ENCODE results near the gene RPN1.

Gene RPN1

DNA sequence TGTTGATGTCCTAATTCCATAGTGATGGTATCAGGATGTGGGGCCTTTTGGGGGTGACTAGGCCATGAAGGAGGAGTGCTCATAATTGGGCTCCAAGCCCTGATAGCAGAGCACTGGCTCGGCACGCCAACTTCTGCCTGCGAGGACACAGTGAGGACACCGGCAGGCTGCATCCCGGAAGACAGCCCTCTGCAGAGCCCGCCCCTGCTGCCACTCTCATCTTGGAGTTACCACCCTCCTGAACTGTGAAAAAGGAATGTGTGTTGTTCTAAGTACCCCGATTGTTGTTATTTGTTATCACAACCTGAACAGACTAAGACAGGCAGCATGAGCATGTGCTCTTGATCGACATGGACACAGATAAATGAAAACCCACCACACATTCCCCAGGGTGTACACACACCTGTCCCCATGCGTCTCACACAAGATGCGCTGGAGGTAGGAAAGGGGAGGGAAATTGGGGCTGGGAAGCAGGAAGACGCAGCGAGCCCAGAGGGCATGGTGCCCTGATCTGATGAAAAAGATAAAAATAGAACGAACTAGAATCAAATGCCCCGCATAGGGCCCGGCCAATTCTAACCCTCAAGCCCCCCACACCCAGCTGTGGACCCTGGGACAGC lies 40.1 kb downstream of the RPN1 start:
- H3K23ac ChIP-seq (ENCODE audit: low read length), result no peak overlapping the region
- H3K27me3 ChIP-seq (ENCODE audit: insufficient read depth, low read length, poor library complexity), result no peaks in the 10 kb centered on the region
- H2BK5ac ChIP-seq (ENCODE audit: low read length), result no peak overlapping the region
- H4K5ac ChIP-seq (ENCODE audit: low read length), result no peak overlapping the region
- no peaks in the 10 kb centered on the region for H3K4me1 ChIP-seq (ENCODE audit: control insufficient read depth, low read depth, low read length)
- DNase-seq, result no peak
- H3K27ac ChIP-seq (ENCODE audit: low read depth, low read length), result no peak overlapping the region
- H3K79me1 ChIP-seq (ENCODE audit: low read length), result no peaks in the 10 kb centered on the region
- H2BK15ac ChIP-seq (replicated peaks; ENCODE audit: low read depth), result no peak overlapping the region
- H3K9ac ChIP-seq (ENCODE audit: low read length), result no peak overlapping the region
- no peak overlapping the region for H4K8ac ChIP-seq (ENCODE audit: low read depth, low read length)
- H2AK5ac ChIP-seq (ENCODE audit: low read length), result no peak overlapping the region
- H3K79me2 ChIP-seq (ENCODE audit: control insufficient read depth, insufficient read depth, low read length), result no peaks in the 10 kb centered on the region
- H3K18ac ChIP-seq (ENCODE audit: low read length), result no peak overlapping the region
- WGBS (ENCODE audit: extremely low coverage, insufficient coverage, low lambda C conversion rate), result no CpG with 5 or more reads among the region's 15 CpGs
- no peak overlapping the region for H3K4ac ChIP-seq (ENCODE audit: low read depth, low read length)
- H3K4me2 ChIP-seq (ENCODE audit: low read length), result no peak overlapping the region
- H3K36me3 ChIP-seq (ENCODE audit: control insufficient read depth, insufficient read depth, low read length), result no peaks in the 10 kb centered on the region
- H3K4me3 ChIP-seq (ENCODE audit: low read length), result no peak overlapping the region
- no peak overlapping the region for H2BK120ac ChIP-seq (ENCODE audit: low read depth, low read length)
- H3K56ac ChIP-seq (ENCODE audit: low read length), result no peak overlapping the region

- H3K9ac ChIP-seq (ENCODE audit: low read length), result no peak overlapping the region
- no peak overlapping the region for H3K4me2 ChIP-seq (ENCODE audit: low read length)
- H3K18ac ChIP-seq (ENCODE audit: low read length), result no peak overlapping the region
- no peak overlapping the region for H2AK5ac ChIP-seq (ENCODE audit: low read length)
- no peak overlapping the region for H3K23ac ChIP-seq (ENCODE audit: low read length)
- H3K27ac ChIP-seq (ENCODE audit: low read depth, low read length), result no peak overlapping the region
- no peaks in the 10 kb centered on the region for H3K36me3 ChIP-seq (ENCODE audit: control insufficient read depth, insufficient read depth, low read length)
- no peak overlapping the region for H4K5ac ChIP-seq (ENCODE audit: low read length)
- H3K79me2 ChIP-seq (ENCODE audit: control insufficient read depth, insufficient read depth, low read length), result no peaks in the 10 kb centered on the region
- no peak overlapping the region for H3K56ac ChIP-seq (ENCODE audit: low read length)
- no peak overlapping the region for H2BK15ac ChIP-seq (replicated peaks; ENCODE audit: low read depth)
- no peaks in the 10 kb centered on the region for H3K4me1 ChIP-seq (ENCODE audit: control insufficient read depth, low read depth, low read length)
- no peak overlapping the region for H4K8ac ChIP-seq (ENCODE audit: low read depth, low read length)
- no peak overlapping the region for H3K4ac ChIP-seq (ENCODE audit: low read depth, low read length)
- no peak overlapping the region for H2BK5ac ChIP-seq (ENCODE audit: low read length)
- DNase-seq, result no peak
- H3K27me3 ChIP-seq (ENCODE audit: insufficient read depth, low read length, poor library complexity), result no peaks in the 10 kb centered on the region
- no CpG with 5 or more reads among the region's 11 CpGs for WGBS (ENCODE audit: extremely low coverage, insufficient coverage, low lambda C conversion rate)
- no peak overlapping the region for H2BK120ac ChIP-seq (ENCODE audit: low read depth, low read length)
- no peaks in the 10 kb centered on the region for H3K79me1 ChIP-seq (ENCODE audit: low read length)
- H3K4me3 ChIP-seq (ENCODE audit: low read length), result no peak overlapping the region
Observed at GRCh38 chr3:128609294-128609693, 41.3 kb downstream of the RPN1 start.

GRCh38 chr3:128607710-128608048 lies 42.9 kb downstream of the RPN1 start:
- no peak overlapping the region for H4K8ac ChIP-seq (ENCODE audit: low read depth, low read length)
- WGBS (ENCODE audit: extremely low coverage, insufficient coverage, low lambda C conversion rate), result no CpG with 5 or more reads among the region's 12 CpGs
- H4K5ac ChIP-seq (ENCODE audit: low read length), result no peak overlapping the region
- no peak overlapping the region for H3K23ac ChIP-seq (ENCODE audit: low read length)
- H2AK5ac ChIP-seq (ENCODE audit: low read length), result no peak overlapping the region
- H3K27ac ChIP-seq (ENCODE audit: low read depth, low read length), result no peak overlapping the region
- no peak overlapping the region for H3K4me2 ChIP-seq (ENCODE audit: low read length)
- no peak overlapping the region for H2BK5ac ChIP-seq (ENCODE audit: low read length)
- no peak overlapping the region for H2BK15ac ChIP-seq (replicated peaks; ENCODE audit: low read depth)
- no peak overlapping the region for H3K4me3 ChIP-seq (ENCODE audit: low read length)
- no peaks in the 10 kb centered on the region for H3K79me1 ChIP-seq (ENCODE audit: low read length)
- H3K4ac ChIP-seq (ENCODE audit: low read depth, low read length), result no peak overlapping the region
- peak overlapping the region; percentile 80 for H3K9ac ChIP-seq (ENCODE audit: low read length)
- H3K18ac ChIP-seq (ENCODE audit: low read length), result no peak overlapping the region
- H3K56ac ChIP-seq (ENCODE audit: low read length), result no peak overlapping the region
- no peaks in the 10 kb centered on the region for H3K36me3 ChIP-seq (ENCODE audit: control insufficient read depth, insufficient read depth, low read length)
- DNase-seq, result no peak
- H3K4me1 ChIP-seq (ENCODE audit: control insufficient read depth, low read depth, low read length), result no peaks in the 10 kb centered on the region
- H2BK120ac ChIP-seq (ENCODE audit: low read depth, low read length), result no peak overlapping the region
- H3K79me2 ChIP-seq (ENCODE audit: control insufficient read depth, insufficient read depth, low read length), result no peaks in the 10 kb centered on the region
- H3K27me3 ChIP-seq (ENCODE audit: insufficient read depth, low read length, poor library complexity), result no peaks in the 10 kb centered on the region

GRCh38 chr3:128606094-128606493 lies 44.5 kb downstream of the RPN1 start:
- no peak overlapping the region for H4K8ac ChIP-seq (ENCODE audit: low read depth, low read length)
- no peaks in the 10 kb centered on the region for H3K4me1 ChIP-seq (ENCODE audit: control insufficient read depth, low read depth, low read length)
- H3K36me3 ChIP-seq (ENCODE audit: control insufficient read depth, insufficient read depth, low read length), result no peaks in the 10 kb centered on the region
- H3K56ac ChIP-seq (ENCODE audit: low read length), result no peak overlapping the region
- no CpG with 5 or more reads among the region's 7 CpGs for WGBS (ENCODE audit: extremely low coverage, insufficient coverage, low lambda C conversion rate)
- no peaks in the 10 kb centered on the region for H3K79me2 ChIP-seq (ENCODE audit: control insufficient read depth, insufficient read depth, low read length)
- H2BK5ac ChIP-seq (ENCODE audit: low read length), result no peak overlapping the region
- no peak overlapping the region for H2BK15ac ChIP-seq (replicated peaks; ENCODE audit: low read depth)
- H2BK120ac ChIP-seq (ENCODE audit: low read depth, low read length), result no peak overlapping the region
- H4K5ac ChIP-seq (ENCODE audit: low read length), result no peak overlapping the region
- no peak overlapping the region for H3K4ac ChIP-seq (ENCODE audit: low read depth, low read length)
- no peaks in the 10 kb centered on the region for H3K79me1 ChIP-seq (ENCODE audit: low read length)
- H3K9ac ChIP-seq (ENCODE audit: low read length), result no peak overlapping the region
- no peak overlapping the region for H3K4me3 ChIP-seq (ENCODE audit: low read length)
- H3K4me2 ChIP-seq (ENCODE audit: low read length), result no peak overlapping the region
- no peaks in the 10 kb centered on the region for H3K27me3 ChIP-seq (ENCODE audit: insufficient read depth, low read length, poor library complexity)
- H3K27ac ChIP-seq (ENCODE audit: low read depth, low read length), result no peak overlapping the region
- no peak overlapping the region for H3K23ac ChIP-seq (ENCODE audit: low read length)
- DNase-seq, result no peak
- no peak overlapping the region for H2AK5ac ChIP-seq (ENCODE audit: low read length)
- no peak overlapping the region for H3K18ac ChIP-seq (ENCODE audit: low read length)

GRCh38 chr3:128605091-128606046 lies 45.2 kb downstream of the RPN1 start:
- Histone ChIP-seq H4K8ac (ENCODE audit: low read depth, low read length) (no peak overlapping the region), H3K56ac (ENCODE audit: low read length) (no peak overlapping the region), H3K18ac (ENCODE audit: low read length) (no peak overlapping the region), H4K5ac (ENCODE audit: low read length) (no peak overlapping the region), H3K4me3 (ENCODE audit: low read length) (no peak overlapping the region), H3K9ac (ENCODE audit: low read length) (no peak overlapping the region), H3K4me1 (ENCODE audit: control insufficient read depth, low read depth, low read length) (no peaks in the 10 kb centered on the region), H3K27me3 (ENCODE audit: insufficient read depth, low read length, poor library complexity) (no peaks in the 10 kb centered on the region), H3K36me3 (ENCODE audit: control insufficient read depth, insufficient read depth, low read length) (no peaks in the 10 kb centered on the region), H2BK15ac (replicated peaks; ENCODE audit: low read depth) (no peak overlapping the region), H2BK5ac (ENCODE audit: low read length) (no peak overlapping the region), H3K23ac (ENCODE audit: low read length) (no peak overlapping the region), H3K27ac (ENCODE audit: low read depth, low read length) (no peak overlapping the region), H3K4me2 (ENCODE audit: low read length) (no peak overlapping the region), H3K79me1 (ENCODE audit: low read length) (no peaks in the 10 kb centered on the region), H2AK5ac (ENCODE audit: low read length) (no peak overlapping the region), H2BK120ac (ENCODE audit: low read depth, low read length) (no peak overlapping the region), H3K79me2 (ENCODE audit: control insufficient read depth, insufficient read depth, low read length) (no peaks in the 10 kb centered on the region), H3K4ac (ENCODE audit: low read depth, low read length) (no peak overlapping the region)
- no peak for DNase-seq
- WGBS (ENCODE audit: extremely low coverage, insufficient coverage, low lambda C conversion rate), result no CpG with 5 or more reads among the region's 11 CpGs

All from mesendoderm (in vitro differentiated cells).